Karpas-422 (cell line): ENCODE data around the gene PEX26. TPM values are rescaled to one million over a fixed set of nuclear protein-coding genes. Genes with fewer than 3 reads are reported as not detected.

Source experiments
- DNase-seq: peaks from one replicate; pipeline ENCODE4 v3.0.0-alpha.2; 2015
- H2AFZ ChIP-seq: fragments of 200-600 bp; sonication (generic); 2 replicates; pipeline ENCODE4 v1.6.1; 2014; ENCODE audit warnings: antibody characterized with exemption, low read length, mixed read lengths
- H3K27ac ChIP-seq: fragments of 200-600 bp; sonication (generic); 2 replicates; pipeline ENCODE4 v1.5.1; 2014; ENCODE audit warnings: mild to moderate bottlenecking, low read length, moderate library complexity
- H3K27me3 ChIP-seq: fragments of 200-600 bp; sonication (generic); 2 replicates; pipeline ENCODE4 v1.6.1; 2014; ENCODE audit warnings: low read length, mixed read lengths
- H3K36me3 ChIP-seq: fragments of 200-600 bp; sonication (generic); 2 replicates; pipeline ENCODE4 v1.6.1; 2014; ENCODE audit warnings: low read length, mixed read lengths; ENCODE audit not compliant: insufficient read depth
- H3K4me1 ChIP-seq: fragments of 200-600 bp; sonication (generic); 2 replicates; pipeline ENCODE4 v1.6.1; 2014; ENCODE audit warnings: mild to moderate bottlenecking, low read length, mixed read lengths
- H3K4me2 ChIP-seq: fragments of 200-600 bp; sonication (generic); 2 replicates; pipeline ENCODE4 v1.6.1; 2014; ENCODE audit warnings: low read length, low read depth, mild to moderate bottlenecking; ENCODE audit not compliant: poor library complexity, severe bottlenecking
- H3K4me3 ChIP-seq: fragments of 200-600 bp; sonication (generic); 2 replicates; pipeline ENCODE4 v1.5.1; 2014; ENCODE audit warnings: mild to moderate bottlenecking, antibody characterized with exemption, low read length, mixed read lengths
- H3K79me2 ChIP-seq: fragments of 200-600 bp; sonication (generic); 2 replicates; pipeline ENCODE4 v1.6.1; 2014; ENCODE audit warnings: mild to moderate bottlenecking, low read length, mixed read lengths
- H3K9ac ChIP-seq: fragments of 200-600 bp; sonication (generic); 2 replicates; pipeline ENCODE4 v1.6.0; 2014; ENCODE audit warnings: low read length
- H3K9me2 ChIP-seq: fragments of 200-600 bp; sonication (generic), shearing (Covaris generic); replicated peaks from 2 replicates; pipeline ENCODE4 v1.6.0; 2014; ENCODE audit warnings: mild to moderate bottlenecking, low read length, moderate library complexity; ENCODE audit not compliant: insufficient read depth
- H3K9me3 ChIP-seq: fragments of 300-700, 200-600 bp; sonication (generic); 2 replicates; pipeline ENCODE4 v1.6.1; 2014; ENCODE audit warnings: low read length, mixed read lengths
- H4K20me1 ChIP-seq: fragments of 200-600 bp; sonication (generic); 2 replicates; pipeline ENCODE4 v1.6.1; 2014; ENCODE audit warnings: mild to moderate bottlenecking, antibody characterized with exemption, low read length, low read depth; ENCODE audit not compliant: insufficient read depth
- total RNA-seq: library from RNA; depleted of rRNA; stranded (reverse); fragments of >200 nt; shearing (Covaris generic); gene quantifications from 2 replicates; pipeline ENCODE4 v1.2.3, GENCODE V29; 2014; ENCODE audit warnings: low replicate concordance

Gene PEX26
- total RNA-seq, 1 experiment from 2014 or later: 22.4 TPM

GRCh38 chr22:18110194-18110953, 32.6 kb downstream of the PEX26 start, which contains the start of gene TUBA8:
TUBA8 (plus strand) TSS chr22:18110809; CDS start chr22:18110866, 57 bp downstream.
- Histone ChIP-seq H3K4me3 (peak within 1 kb of the TSS; percentile 63), H3K79me2 (no peaks in the 10 kb centered on the region), H3K4me1 (peaks cover 20% of the 10 kb centered on the region), H3K4me2 (peak within 1 kb of the TSS; percentile 64), H3K9me2 (no peaks in the 10 kb centered on the region), H3K9ac (peak within 1 kb of the TSS; percentile 61), H3K27me3 (no peaks in the 10 kb centered on the region), H3K9me3 (peaks cover 4% of the 10 kb centered on the region), H2AFZ (peak within 1 kb of the TSS; percentile 31; the same call in 1 of the 2 replicates), H3K27ac (no peak within 1 kb of the TSS), H4K20me1 (no peaks in the 10 kb centered on the region), H3K36me3 (no peaks in the 10 kb centered on the region; the same call in 1 of the 2 replicates)
- peak; percentile 77 for DNase-seq

GRCh38 chr22:18110954-18111758, 33.4 kb downstream of the PEX26 start:
- Histone ChIP-seq H3K79me2 (no peaks in the 10 kb centered on the region), H2AFZ (peak overlapping the region; percentile 31; the same call in 1 of the 2 replicates), H3K27ac (no peak overlapping the region), H3K9ac (peak overlapping the region; percentile 61), H4K20me1 (no peaks in the 10 kb centered on the region), H3K4me1 (peaks cover 20% of the 10 kb centered on the region), H3K27me3 (no peaks in the 10 kb centered on the region), H3K4me2 (peak overlapping the region; percentile 64), H3K36me3 (no peaks in the 10 kb centered on the region; the same call in 1 of the 2 replicates), H3K9me3 (no peaks in the 10 kb centered on the region), H3K4me3 (peak overlapping the region; percentile 63), H3K9me2 (no peaks in the 10 kb centered on the region)
- no peak for DNase-seq

GRCh38 chr22:18111759-18112330, 34.1 kb downstream of the PEX26 start:
- Histone ChIP-seq H3K36me3 (no peaks in the 10 kb centered on the region), H3K79me2 (no peaks in the 10 kb centered on the region), H4K20me1 (0 out of 2 replicates have a peak, but pooled peaks cover 5% of the 10 kb centered on the region), H3K9ac (no peak overlapping the region), H3K27ac (no peak overlapping the region), H3K27me3 (no peaks in the 10 kb centered on the region), H2AFZ (no peak overlapping the region), H3K4me3 (no peak overlapping the region), H3K4me1 (peaks cover 20% of the 10 kb centered on the region), H3K4me2 (no peak overlapping the region), H3K9me3 (no peaks in the 10 kb centered on the region), H3K9me2 (no peaks in the 10 kb centered on the region)
- no peak for DNase-seq

GRCh38 chr22:18112440-18112839, 34.6 kb downstream of the PEX26 start:
- Histone ChIP-seq H3K27ac (no peak overlapping the region), H3K79me2 (no peaks in the 10 kb centered on the region), H3K27me3 (no peaks in the 10 kb centered on the region), H3K9me3 (no peaks in the 10 kb centered on the region), H3K4me3 (no peak overlapping the region), H3K36me3 (no peaks in the 10 kb centered on the region), H2AFZ (no peak overlapping the region), H3K4me2 (no peak overlapping the region), H3K9me2 (no peaks in the 10 kb centered on the region), H3K4me1 (peaks cover 20% of the 10 kb centered on the region), H4K20me1 (0 out of 2 replicates have a peak, but pooled peaks cover 5% of the 10 kb centered on the region), H3K9ac (no peak overlapping the region)
- DNase-seq: no peak

GRCh38 chr22:18113680-18114394, 36.0 kb downstream of the PEX26 start:
- Histone ChIP-seq H3K4me3 (no peak overlapping the region), H4K20me1 (0 out of 2 replicates have a peak, but pooled peaks cover 5% of the 10 kb centered on the region), H3K9me2 (no peaks in the 10 kb centered on the region), H3K27ac (no peak overlapping the region), H3K9ac (no peak overlapping the region), H3K36me3 (no peaks in the 10 kb centered on the region), H3K4me2 (no peak overlapping the region), H3K9me3 (no peaks in the 10 kb centered on the region), H2AFZ (no peak overlapping the region), H3K79me2 (no peaks in the 10 kb centered on the region), H3K27me3 (no peaks in the 10 kb centered on the region), H3K4me1 (peaks cover 20% of the 10 kb centered on the region)
- DNase-seq: no peak

GRCh38 chr22:18114495-18114894, 36.7 kb downstream of the PEX26 start:
- H3K4me1 ChIP-seq: peaks cover 17% of the 10 kb centered on the region
- H3K4me2 ChIP-seq: no peak overlapping the region
- H3K27me3 ChIP-seq: no peaks in the 10 kb centered on the region
- H3K36me3 ChIP-seq: no peaks in the 10 kb centered on the region
- H3K9ac ChIP-seq: no peak overlapping the region
- H3K27ac ChIP-seq: no peak overlapping the region
- H2AFZ ChIP-seq: no peak overlapping the region
- H3K9me3 ChIP-seq: no peaks in the 10 kb centered on the region
- no peak for DNase-seq
- no peaks in the 10 kb centered on the region for H3K79me2 ChIP-seq
- H3K4me3 ChIP-seq: no peak overlapping the region
- 0 out of 2 replicates have a peak, but pooled peaks cover 5% of the 10 kb centered on the region for H4K20me1 ChIP-seq
- H3K9me2 ChIP-seq: no peaks in the 10 kb centered on the region

- Histone ChIP-seq H3K9me3 (no peaks in the 10 kb centered on the region), H3K4me2 (no peak overlapping the region), H2AFZ (no peak overlapping the region), H3K4me3 (no peak overlapping the region), H3K27me3 (no peaks in the 10 kb centered on the region), H3K4me1 (peaks cover 11% of the 10 kb centered on the region), H3K9ac (no peak overlapping the region), H4K20me1 (0 out of 2 replicates have a peak, but pooled peaks cover 5% of the 10 kb centered on the region), H3K79me2 (no peaks in the 10 kb centered on the region), H3K27ac (no peak overlapping the region), H3K36me3 (no peaks in the 10 kb centered on the region), H3K9me2 (no peaks in the 10 kb centered on the region)
- DNase-seq: no peak
Measured at GRCh38 chr22:18114976-18115652, 37.3 kb downstream of the PEX26 start.
